WTC11 (cell line): ENCODE results near the gene CCSER1. TPM values are rescaled to one million over a fixed set of nuclear protein-coding genes. Genes with fewer than 3 reads are reported as not detected.

ENCODE experiments used
- ATAC-seq: fragments of 200-7000 bp; cut with Tn5 transposase; 2 replicates; pipeline ENCODE4 v1.10.0; 2021; ENCODE audit warnings: mild to moderate bottlenecking, moderate library complexity
- CTCF ChIA-PET: fragments of 300-600 bp; sonication (Branson Sonifier 250); formaldehyde crosslinking; loops from one replicate; lab custom pipeline; 2021; ENCODE audit warnings: antibody characterized with exemption; lab: Charles Lee
- POLR2A ChIA-PET: fragments of 350-600 bp; sonication (Branson Sonifier 250); formaldehyde crosslinking; loops from one replicate; lab custom pipeline; 2021; ENCODE audit warnings: antibody characterized with exemption; lab: Charles Lee
- DNase-seq: peaks from one replicate; pipeline ENCODE4 v3.0.0; 2021; ENCODE audit warnings: low spot score
- H3K27ac Mint-ChIP-seq: 2 replicates; pipeline ENCODE4 v1.8.0; 2021; ENCODE audit warnings: mixed read lengths
- H3K27me3 Mint-ChIP-seq: 2 replicates; pipeline ENCODE4 v1.8.0; 2021; ENCODE audit warnings: low read depth, mild to moderate bottlenecking, moderate library complexity, mixed read lengths
- H3K36me3 Mint-ChIP-seq: 2 replicates; pipeline ENCODE4 v1.8.0; 2021; ENCODE audit warnings: mixed read lengths
- H3K4me1 Mint-ChIP-seq: 2 replicates; pipeline ENCODE4 v1.8.0; 2022; ENCODE audit warnings: mixed read lengths
- H3K4me3 Mint-ChIP-seq: 2 replicates; pipeline ENCODE4 v1.8.0; 2021; ENCODE audit warnings: mild to moderate bottlenecking, moderate library complexity, mixed read lengths
- H3K9me3 Mint-ChIP-seq: 2 replicates; pipeline ENCODE4 v1.8.0; 2021; ENCODE audit warnings: mixed read lengths
- CREB1 ChIP-seq: sonication (generic); formaldehyde crosslinking; IDR thresholded peaks from 2 replicates; pipeline ENCODE4 v1.8.0; 2023; ENCODE audit warnings: mild to moderate bottlenecking, missing genetic modification reagents
- ESRRA ChIP-seq: sonication (generic); formaldehyde crosslinking; IDR thresholded peaks from 2 replicates; pipeline ENCODE4 v1.8.1; 2022; ENCODE audit warnings: mild to moderate bottlenecking, missing genetic modification reagents, borderline replicate concordance
- FOXK1 ChIP-seq: sonication (generic); formaldehyde crosslinking; IDR thresholded peaks from 2 replicates; pipeline ENCODE4 v1.8.0; 2022; ENCODE audit warnings: mild to moderate bottlenecking, moderate library complexity, missing genetic modification reagents
- HMGA2 ChIP-seq: fragments of 250-450 bp; sonication (Bioruptor Pico); IDR thresholded peaks from 2 replicates; pipeline ENCODE4 v1.4.0; 2021; ENCODE audit warnings: mild to moderate bottlenecking, moderate library complexity
- IRF2 ChIP-seq: sonication (generic); formaldehyde crosslinking; IDR thresholded peaks from 2 replicates; pipeline ENCODE4 v1.8.0; 2022; ENCODE audit warnings: low read depth, missing genetic modification reagents, borderline replicate concordance
- JUN ChIP-seq: sonication (generic); formaldehyde crosslinking; IDR thresholded peaks from 2 replicates; pipeline ENCODE4 v1.8.0; 2023; ENCODE audit warnings: mild to moderate bottlenecking, missing genetic modification reagents
- NFATC4 ChIP-seq: fragments of 250-450 bp; sonication (Bioruptor Pico); IDR thresholded peaks from 2 replicates; pipeline ENCODE4 v1.9.0; 2021; ENCODE audit warnings: mild to moderate bottlenecking
- NFYB ChIP-seq: sonication (generic); formaldehyde crosslinking; conservative IDR thresholded peaks from 2 replicates; pipeline ENCODE4 v1.8.0; 2022; ENCODE audit warnings: low read depth, missing genetic modification reagents
- PRRX2 ChIP-seq: fragments of 250-450 bp; sonication (Bioruptor Pico); IDR thresholded peaks from 2 replicates; pipeline ENCODE4 v1.8.0; 2021; ENCODE audit warnings: mild to moderate bottlenecking
- RELA ChIP-seq: sonication (generic); formaldehyde crosslinking; IDR thresholded peaks from 2 replicates; pipeline ENCODE4 v1.8.1; 2022; ENCODE audit warnings: missing genetic modification reagents, mild to moderate bottlenecking, borderline replicate concordance
- TCF7 ChIP-seq: sonication (generic); formaldehyde crosslinking; IDR thresholded peaks from 2 replicates; pipeline ENCODE4 v1.8.0; 2022; ENCODE audit warnings: mild to moderate bottlenecking, low read depth, missing genetic modification reagents, moderate library complexity
- ZNF219 ChIP-seq: sonication (generic); formaldehyde crosslinking; IDR thresholded peaks from 2 replicates; pipeline ENCODE4 v1.8.0; 2023; ENCODE audit warnings: missing genetic modification reagents, mild to moderate bottlenecking, borderline replicate concordance
- total RNA-seq: library from RNA; stranded (reverse); gene quantifications from 3 replicates; pipeline ENCODE4 v1.2.3, GENCODE V29; 2021
- TF ChIP-seq, protein P1 (sequence below): fragments of 250-450 bp; sonication (Bioruptor Pico); IDR thresholded peaks from 2 replicates; pipeline ENCODE4 v1.8.0; 2021; ENCODE audit warnings: mild to moderate bottlenecking
- TF ChIP-seq, protein P2 (sequence below): sonication (generic); formaldehyde crosslinking; conservative IDR thresholded peaks from 2 replicates; pipeline ENCODE4 v1.8.1; 2023; ENCODE audit warnings: mild to moderate bottlenecking, low read depth, missing genetic modification reagents, moderate library complexity
- TF ChIP-seq, protein P3 (sequence below): fragments of 250-450 bp; sonication (Bioruptor Pico); IDR thresholded peaks from 2 replicates; pipeline ENCODE4 v2.1.2; 2022; ENCODE audit warnings: mild to moderate bottlenecking, moderate library complexity
- TF ChIP-seq, protein P4 (sequence below): sonication (generic); formaldehyde crosslinking; IDR thresholded peaks from 2 replicates; pipeline ENCODE4 v1.8.1; 2022; ENCODE audit warnings: missing genetic modification reagents, borderline replicate concordance
- TF ChIP-seq, protein P5 (sequence below): sonication (generic); formaldehyde crosslinking; IDR thresholded peaks from 2 replicates; pipeline ENCODE4 v1.8.1; 2023; ENCODE audit warnings: mild to moderate bottlenecking, moderate library complexity, missing genetic modification reagents
- TF ChIP-seq, protein P6 (sequence below): fragments of 250-450 bp; sonication (Bioruptor Pico); IDR thresholded peaks from 2 replicates; pipeline ENCODE4 v1.9.0; 2021; ENCODE audit warnings: mild to moderate bottlenecking, borderline replicate concordance
- TF ChIP-seq, protein P7 (sequence below): sonication (generic); formaldehyde crosslinking; IDR thresholded peaks from 2 replicates; pipeline ENCODE4 v1.8.0; 2023; ENCODE audit warnings: missing genetic modification reagents

CCSER1 gene
- total RNA-seq, 1 experiment from 2014 or later, result 0.87 TPM

GRCh38 chr4:90515191-90515590 lies 388.0 kb downstream of the CCSER1 start:
- Mint-ChIP-seq H3K27ac (no peak overlapping the region), H3K36me3 (peaks cover 6% of the 10 kb centered on the region; the same call in 1 of the 2 replicates), H3K4me1 (0 out of 2 replicates have a peak, but pooled peaks cover 3% of the 10 kb centered on the region), H3K4me3 (no peak overlapping the region)
- CTCF ChIA-PET, result no interaction called here
- ATAC-seq, result no peak
- no peak for DNase-seq
- POLR2A ChIA-PET, result no interaction called here
- TF ChIP-seq, protein P1, sequence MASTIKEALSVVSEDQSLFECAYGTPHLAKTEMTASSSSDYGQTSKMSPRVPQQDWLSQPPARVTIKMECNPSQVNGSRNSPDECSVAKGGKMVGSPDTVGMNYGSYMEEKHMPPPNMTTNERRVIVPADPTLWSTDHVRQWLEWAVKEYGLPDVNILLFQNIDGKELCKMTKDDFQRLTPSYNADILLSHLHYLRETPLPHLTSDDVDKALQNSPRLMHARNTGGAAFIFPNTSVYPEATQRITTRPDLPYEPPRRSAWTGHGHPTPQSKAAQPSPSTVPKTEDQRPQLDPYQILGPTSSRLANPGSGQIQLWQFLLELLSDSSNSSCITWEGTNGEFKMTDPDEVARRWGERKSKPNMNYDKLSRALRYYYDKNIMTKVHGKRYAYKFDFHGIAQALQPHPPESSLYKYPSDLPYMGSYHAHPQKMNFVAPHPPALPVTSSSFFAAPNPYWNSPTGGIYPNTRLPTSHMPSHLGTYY (CRISPR knock-in tag), result no peak
- no peak for TF ChIP-seq FOXK1
- TF ChIP-seq, protein P2, sequence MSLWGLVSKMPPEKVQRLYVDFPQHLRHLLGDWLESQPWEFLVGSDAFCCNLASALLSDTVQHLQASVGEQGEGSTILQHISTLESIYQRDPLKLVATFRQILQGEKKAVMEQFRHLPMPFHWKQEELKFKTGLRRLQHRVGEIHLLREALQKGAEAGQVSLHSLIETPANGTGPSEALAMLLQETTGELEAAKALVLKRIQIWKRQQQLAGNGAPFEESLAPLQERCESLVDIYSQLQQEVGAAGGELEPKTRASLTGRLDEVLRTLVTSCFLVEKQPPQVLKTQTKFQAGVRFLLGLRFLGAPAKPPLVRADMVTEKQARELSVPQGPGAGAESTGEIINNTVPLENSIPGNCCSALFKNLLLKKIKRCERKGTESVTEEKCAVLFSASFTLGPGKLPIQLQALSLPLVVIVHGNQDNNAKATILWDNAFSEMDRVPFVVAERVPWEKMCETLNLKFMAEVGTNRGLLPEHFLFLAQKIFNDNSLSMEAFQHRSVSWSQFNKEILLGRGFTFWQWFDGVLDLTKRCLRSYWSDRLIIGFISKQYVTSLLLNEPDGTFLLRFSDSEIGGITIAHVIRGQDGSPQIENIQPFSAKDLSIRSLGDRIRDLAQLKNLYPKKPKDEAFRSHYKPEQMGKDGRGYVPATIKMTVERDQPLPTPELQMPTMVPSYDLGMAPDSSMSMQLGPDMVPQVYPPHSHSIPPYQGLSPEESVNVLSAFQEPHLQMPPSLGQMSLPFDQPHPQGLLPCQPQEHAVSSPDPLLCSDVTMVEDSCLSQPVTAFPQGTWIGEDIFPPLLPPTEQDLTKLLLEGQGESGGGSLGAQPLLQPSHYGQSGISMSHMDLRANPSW, result no peak
- TF ChIP-seq, protein P3, sequence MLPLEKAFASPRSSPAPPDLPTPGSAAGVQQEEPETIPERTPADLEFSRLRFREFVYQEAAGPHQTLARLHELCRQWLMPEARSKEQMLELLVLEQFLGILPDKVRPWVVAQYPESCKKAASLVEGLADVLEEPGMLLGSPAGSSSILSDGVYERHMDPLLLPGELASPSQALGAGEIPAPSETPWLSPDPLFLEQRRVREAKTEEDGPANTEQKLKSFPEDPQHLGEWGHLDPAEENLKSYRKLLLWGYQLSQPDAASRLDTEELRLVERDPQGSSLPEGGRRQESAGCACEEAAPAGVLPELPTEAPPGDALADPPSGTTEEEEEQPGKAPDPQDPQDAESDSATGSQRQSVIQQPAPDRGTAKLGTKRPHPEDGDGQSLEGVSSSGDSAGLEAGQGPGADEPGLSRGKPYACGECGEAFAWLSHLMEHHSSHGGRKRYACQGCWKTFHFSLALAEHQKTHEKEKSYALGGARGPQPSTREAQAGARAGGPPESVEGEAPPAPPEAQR (CRISPR knock-in tag), result no peak
- no peak for TF ChIP-seq TCF7 (CRISPR knock-in tag)
- TF ChIP-seq, protein P4, sequence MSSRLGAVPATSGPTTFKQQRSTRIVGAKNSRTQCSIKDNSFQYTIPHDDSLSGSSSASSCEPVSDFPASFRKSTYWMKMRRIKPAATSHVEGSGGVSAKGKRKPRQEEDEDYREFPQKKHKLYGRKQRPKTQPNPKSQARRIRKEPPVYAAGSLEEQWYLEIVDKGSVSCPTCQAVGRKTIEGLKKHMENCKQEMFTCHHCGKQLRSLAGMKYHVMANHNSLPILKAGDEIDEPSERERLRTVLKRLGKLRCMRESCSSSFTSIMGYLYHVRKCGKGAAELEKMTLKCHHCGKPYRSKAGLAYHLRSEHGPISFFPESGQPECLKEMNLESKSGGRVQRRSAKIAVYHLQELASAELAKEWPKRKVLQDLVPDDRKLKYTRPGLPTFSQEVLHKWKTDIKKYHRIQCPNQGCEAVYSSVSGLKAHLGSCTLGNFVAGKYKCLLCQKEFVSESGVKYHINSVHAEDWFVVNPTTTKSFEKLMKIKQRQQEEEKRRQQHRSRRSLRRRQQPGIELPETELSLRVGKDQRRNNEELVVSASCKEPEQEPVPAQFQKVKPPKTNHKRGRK (CRISPR knock-in tag), result no peak
- no peak for TF ChIP-seq PRRX2
- TF ChIP-seq ESRRA (CRISPR knock-in tag), result no peak
- no peak for TF ChIP-seq NFYB (CRISPR knock-in tag)
- no peak for TF ChIP-seq JUN (CRISPR knock-in tag)
- TF ChIP-seq, protein P5, sequence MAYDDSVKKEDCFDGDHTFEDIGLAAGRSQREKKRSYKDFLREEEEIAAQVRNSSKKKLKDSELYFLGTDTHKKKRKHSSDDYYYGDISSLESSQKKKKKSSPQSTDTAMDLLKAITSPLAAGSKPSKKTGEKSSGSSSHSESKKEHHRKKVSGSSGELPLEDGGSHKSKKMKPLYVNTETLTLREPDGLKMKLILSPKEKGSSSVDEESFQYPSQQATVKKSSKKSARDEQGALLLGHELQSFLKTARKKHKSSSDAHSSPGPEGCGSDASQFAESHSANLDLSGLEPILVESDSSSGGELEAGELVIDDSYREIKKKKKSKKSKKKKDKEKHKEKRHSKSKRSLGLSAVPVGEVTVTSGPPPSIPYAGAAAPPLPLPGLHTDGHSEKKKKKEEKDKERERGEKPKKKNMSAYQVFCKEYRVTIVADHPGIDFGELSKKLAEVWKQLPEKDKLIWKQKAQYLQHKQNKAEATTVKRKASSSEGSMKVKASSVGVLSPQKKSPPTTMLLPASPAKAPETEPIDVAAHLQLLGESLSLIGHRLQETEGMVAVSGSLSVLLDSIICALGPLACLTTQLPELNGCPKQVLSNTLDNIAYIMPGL (CRISPR knock-in tag), result no peak
- TF ChIP-seq ZNF219 (CRISPR knock-in tag), result no peak
- TF ChIP-seq NFATC4 (CRISPR knock-in tag), result no peak
- TF ChIP-seq, all 79 proteins: peak for 0
- H3K9me3 Mint-ChIP-seq, result peaks cover 14% of the 10 kb centered on the region
- no peaks in the 10 kb centered on the region; the same call in 1 of the 2 replicates for H3K27me3 Mint-ChIP-seq

DNA sequence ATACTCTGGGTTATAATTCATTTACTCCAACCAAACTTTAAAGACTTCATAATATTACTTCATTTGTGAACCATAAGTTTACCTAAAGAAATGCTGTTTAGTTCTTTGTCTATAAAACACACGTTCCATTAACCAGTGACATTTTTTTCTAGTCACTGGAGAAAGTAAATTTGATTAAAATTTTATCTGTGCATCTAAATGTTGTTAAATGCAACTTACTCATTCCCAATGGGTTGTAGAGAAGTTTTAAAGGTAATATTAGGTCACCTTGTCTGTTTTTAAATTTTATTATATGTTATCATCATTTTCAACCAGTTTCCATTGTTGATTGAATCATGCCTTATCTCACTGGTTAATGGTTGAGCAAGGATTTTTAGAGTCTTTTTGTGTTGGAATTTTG lies 401.4 kb downstream of the CCSER1 start:
- H3K9me3 Mint-ChIP-seq, result peaks cover 8% of the 10 kb centered on the region; the same call in 1 of the 2 replicates
- TF ChIP-seq HMGA2 (CRISPR knock-in tag), result no peak
- TF ChIP-seq FOXK1, result no peak
- TF ChIP-seq RELA (CRISPR knock-in tag), result no peak
- TF ChIP-seq, protein P6, sequence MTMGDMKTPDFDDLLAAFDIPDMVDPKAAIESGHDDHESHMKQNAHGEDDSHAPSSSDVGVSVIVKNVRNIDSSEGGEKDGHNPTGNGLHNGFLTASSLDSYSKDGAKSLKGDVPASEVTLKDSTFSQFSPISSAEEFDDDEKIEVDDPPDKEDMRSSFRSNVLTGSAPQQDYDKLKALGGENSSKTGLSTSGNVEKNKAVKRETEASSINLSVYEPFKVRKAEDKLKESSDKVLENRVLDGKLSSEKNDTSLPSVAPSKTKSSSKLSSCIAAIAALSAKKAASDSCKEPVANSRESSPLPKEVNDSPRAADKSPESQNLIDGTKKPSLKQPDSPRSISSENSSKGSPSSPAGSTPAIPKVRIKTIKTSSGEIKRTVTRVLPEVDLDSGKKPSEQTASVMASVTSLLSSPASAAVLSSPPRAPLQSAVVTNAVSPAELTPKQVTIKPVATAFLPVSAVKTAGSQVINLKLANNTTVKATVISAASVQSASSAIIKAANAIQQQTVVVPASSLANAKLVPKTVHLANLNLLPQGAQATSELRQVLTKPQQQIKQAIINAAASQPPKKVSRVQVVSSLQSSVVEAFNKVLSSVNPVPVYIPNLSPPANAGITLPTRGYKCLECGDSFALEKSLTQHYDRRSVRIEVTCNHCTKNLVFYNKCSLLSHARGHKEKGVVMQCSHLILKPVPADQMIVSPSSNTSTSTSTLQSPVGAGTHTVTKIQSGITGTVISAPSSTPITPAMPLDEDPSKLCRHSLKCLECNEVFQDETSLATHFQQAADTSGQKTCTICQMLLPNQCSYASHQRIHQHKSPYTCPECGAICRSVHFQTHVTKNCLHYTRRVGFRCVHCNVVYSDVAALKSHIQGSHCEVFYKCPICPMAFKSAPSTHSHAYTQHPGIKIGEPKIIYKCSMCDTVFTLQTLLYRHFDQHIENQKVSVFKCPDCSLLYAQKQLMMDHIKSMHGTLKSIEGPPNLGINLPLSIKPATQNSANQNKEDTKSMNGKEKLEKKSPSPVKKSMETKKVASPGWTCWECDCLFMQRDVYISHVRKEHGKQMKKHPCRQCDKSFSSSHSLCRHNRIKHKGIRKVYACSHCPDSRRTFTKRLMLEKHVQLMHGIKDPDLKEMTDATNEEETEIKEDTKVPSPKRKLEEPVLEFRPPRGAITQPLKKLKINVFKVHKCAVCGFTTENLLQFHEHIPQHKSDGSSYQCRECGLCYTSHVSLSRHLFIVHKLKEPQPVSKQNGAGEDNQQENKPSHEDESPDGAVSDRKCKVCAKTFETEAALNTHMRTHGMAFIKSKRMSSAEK (CRISPR knock-in tag), result no peak
- TF ChIP-seq, protein P7, sequence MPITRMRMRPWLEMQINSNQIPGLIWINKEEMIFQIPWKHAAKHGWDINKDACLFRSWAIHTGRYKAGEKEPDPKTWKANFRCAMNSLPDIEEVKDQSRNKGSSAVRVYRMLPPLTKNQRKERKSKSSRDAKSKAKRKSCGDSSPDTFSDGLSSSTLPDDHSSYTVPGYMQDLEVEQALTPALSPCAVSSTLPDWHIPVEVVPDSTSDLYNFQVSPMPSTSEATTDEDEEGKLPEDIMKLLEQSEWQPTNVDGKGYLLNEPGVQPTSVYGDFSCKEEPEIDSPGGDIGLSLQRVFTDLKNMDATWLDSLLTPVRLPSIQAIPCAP (CRISPR knock-in tag), result no peak
- TF ChIP-seq IRF2 (CRISPR knock-in tag), result no peak
- no peak for TF ChIP-seq CREB1 (CRISPR knock-in tag)

More for the DNA sequence above, 401.4 kb downstream of the CCSER1 start:
- DNase-seq (no peak), ATAC-seq (no peak)
- ChIA-PET CTCF (no interaction called here), POLR2A (no interaction called here)
- H3K27ac Mint-ChIP-seq, result no peak overlapping the region
- H3K4me1 Mint-ChIP-seq, result peaks cover 8% of the 10 kb centered on the region
- no peak overlapping the region for H3K4me3 Mint-ChIP-seq
- no peaks in the 10 kb centered on the region for H3K36me3 Mint-ChIP-seq
- H3K27me3 Mint-ChIP-seq, result no peaks in the 10 kb centered on the region
